NK-92 (cell line): Measurements from ENCODE around the gene SPIB.

ENCODE experiments used
- DNase-seq: peaks from one replicate; lab custom pipeline; 2025; ENCODE audit not compliant: unreplicated experiment; lab: John Stamatoyannopoulos, UW

SPIB gene

DNA sequence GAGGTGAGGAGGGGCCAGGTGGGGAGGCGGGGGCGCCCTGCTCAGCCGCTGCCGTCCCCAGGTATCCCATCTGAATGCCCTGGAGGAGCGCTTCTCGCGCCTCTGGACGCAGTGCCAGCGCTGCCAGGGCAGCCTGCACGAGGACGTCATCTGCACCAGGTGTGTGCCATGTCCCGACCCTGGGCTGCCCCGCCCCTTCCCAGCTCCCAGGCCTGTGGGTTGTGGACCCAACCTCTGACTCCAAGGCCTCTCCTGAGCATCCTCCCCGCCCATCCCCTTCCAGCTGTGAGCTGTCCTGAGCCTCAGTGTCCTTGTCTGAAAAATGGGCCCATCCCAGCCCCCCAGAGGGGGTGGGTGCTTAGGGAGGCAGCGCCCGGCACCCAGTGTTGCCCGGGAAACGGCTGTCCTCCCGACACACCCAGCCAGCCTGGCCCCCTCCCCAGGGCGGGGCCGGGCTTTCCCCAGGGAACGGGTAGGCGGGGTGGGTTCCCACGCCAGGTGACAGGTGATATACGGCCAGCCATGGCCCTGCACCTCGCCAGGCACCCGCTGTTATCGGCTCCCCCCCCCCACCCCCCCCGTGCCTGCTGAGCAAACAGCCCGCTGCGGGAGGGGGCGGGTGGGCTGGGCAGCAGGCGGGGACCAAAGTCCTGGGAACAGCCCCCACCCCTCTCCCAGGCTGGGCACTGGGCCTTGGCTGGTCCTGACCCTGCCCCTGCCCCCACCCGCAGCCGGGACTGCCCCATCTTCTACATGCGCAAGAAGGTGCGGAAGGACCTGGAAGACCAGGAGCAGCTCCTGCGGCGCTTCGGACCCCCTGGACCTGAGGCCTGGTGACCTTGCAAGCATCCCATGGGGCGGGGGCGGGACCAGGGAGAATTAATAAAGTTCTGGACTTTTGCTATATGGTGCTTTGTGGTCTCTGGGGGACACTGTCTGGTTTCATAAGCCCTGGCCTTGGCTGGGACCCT, 1.3 kb upstream of the SPIB start:
- no peak for DNase-seq

DNA sequence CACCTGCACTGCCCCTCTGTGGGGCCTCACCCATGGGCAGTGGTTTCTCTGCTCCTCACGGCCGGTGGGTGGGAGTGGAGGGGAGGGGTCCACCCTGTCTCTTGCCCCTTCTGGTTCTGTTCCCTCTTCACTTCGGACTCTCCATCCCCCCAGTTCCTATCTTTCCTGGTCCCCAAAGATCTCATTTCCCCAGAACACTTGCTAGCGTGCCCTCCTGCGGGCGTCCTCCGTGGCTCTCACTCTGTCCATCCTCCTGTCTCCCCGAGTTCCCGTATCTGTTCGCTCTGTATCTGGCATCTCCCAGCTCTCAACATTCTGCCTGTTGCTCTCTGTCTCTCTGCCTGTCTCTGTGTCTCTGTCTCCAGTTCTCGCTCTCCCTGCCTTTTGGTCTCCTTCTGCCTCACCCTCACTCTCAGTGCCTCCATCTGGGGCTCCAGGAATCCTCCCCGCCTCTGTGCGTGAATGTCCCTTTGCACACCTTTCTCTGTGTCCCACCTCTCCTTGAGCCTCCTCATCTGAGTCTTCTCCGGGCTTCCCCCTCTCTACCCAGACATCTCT, 363 bp downstream of the SPIB start:
- DNase-seq: no peak

DNA sequence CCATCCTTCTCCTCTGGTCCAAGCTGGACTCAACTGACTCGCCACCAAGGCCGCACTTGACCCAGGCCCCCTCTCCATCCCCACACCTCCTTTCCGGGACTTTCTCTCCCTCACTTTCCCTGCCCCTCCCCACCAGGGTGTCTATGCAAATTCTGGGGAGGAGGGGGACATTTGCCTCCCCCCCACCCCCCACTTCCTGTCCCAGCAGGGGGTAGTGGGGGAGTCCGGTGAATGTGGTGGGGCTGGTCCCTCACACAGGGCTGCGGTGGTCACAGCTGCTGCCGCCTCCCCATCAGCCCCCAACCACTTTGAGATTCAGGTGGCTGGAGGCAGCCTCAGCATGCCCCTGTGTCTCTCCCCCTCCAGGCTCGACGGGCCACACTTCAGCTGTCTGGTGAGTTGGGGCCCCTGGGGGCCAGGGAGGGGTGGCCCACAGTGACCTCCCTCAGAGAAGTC, 870 bp downstream of the SPIB start:
- no peak for DNase-seq

DNA sequence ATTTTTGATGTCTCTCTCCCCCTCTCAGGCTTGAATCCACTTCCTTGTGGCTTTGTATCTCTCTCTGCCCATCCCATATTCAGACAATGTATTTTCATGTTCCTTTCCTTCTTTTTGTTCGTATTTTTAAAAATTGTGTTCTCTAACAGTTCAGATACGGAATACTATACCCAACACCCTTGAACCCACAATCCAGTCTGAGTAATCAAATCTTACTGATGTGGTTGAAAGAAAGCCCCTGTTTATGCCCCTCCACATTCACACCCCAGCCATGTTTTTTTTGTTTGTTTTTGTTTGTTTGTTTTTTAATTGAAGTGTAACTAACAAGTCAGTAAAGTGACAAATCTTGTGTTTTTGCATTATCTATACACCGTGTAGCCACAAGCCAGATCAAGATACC, 1.4 kb downstream of the SPIB start:
- DNase-seq: no peak

DNA sequence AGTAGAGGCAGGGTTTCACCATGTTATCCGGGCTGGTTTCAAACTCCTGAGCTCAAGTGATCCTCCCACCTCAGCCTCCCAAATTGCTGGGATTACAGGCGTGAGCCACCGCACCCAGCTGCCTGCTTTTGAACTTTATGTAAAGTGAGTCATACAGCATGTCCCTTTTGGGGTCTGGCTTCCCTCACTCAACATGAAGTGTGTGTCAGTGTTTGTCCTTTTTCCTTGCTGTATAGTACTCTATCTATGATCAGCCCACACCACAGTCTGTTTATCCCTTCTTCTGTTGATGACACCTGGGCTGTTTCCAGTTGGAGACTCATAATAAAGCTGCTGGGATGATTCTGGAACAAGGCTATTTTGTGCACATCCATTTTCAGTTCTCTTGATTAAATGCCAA, 2.1 kb downstream of the SPIB start:
- no peak for DNase-seq

DNA sequence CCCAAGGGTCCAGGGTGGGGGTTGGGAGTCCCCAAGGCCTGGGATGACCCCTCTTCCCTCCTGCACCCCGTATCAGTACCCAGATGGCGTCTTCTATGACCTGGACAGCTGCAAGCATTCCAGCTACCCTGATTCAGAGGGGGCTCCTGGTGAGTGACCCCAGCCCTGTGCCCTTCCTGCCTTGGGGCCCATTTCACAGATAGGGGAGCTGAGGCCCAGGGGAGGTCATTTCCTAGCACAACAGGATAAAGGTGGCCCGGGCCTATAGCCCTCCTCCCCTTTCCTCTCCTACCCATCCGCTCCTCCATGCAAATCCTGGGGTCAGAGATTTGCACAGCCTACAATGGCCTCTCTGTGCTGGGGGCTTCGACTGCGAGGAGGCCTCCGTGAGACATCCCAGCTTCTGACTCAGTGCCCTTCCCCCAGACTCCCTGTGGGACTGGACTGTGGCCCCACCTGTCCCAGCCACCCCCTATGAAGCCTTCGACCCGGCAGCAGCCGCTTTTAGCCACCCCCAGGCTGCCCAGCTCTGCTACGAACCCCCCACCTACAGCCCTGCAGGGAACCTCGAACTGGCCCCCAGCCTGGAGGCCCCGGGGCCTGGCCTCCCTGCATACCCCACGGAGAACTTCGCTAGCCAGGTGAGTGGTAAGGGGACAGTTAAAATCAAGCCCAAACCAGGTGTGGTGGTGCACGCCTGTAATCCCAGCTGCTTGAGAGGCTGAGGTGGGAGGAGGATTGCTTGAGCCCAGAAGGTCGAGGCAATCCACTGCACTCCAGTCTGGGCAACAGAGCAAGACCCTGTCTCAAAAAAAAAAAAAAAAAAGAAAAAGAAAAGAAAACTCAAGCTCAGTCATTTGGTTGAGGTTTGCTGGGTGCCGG, 3.9 kb downstream of the SPIB start:
- DNase-seq: no peak

DNA sequence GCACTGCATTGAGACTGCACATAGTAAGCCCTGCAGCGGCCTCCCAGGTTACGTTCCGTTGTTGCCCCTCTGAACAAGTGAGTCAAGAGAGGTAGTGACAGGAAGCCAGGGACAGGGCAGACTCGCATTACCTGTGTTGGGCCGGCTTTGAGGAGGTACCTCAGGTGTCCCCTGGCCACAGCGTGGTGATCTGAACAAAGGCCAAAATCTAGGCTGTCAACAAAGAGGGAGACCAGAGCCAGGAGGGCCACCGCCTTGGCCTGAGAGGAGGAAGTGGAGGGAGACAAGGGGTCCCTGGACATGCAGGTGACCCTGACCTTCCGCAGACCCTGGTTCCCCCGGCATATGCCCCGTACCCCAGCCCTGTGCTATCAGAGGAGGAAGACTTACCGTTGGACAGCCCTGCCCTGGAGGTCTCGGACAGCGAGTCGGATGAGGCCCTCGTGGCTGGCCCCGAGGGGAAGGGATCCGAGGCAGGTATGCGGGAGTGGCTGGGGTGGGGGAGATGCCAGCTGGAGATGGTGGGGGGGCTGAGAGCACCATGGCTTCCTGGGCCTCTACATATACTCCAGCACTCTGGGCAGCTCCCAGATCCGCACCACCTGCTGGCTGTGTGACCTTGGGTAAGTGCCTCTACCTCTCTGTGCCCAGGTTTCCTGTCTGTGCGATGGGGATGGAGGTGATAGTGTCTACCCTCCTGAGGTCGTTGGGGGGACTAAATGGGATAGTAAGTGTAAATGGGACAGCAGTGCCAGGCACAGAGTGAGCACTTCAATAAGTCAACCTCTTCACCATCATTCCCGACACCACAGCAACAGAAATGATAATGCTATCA, 4.8 kb downstream of the SPIB start:
- no peak for DNase-seq

DNA sequence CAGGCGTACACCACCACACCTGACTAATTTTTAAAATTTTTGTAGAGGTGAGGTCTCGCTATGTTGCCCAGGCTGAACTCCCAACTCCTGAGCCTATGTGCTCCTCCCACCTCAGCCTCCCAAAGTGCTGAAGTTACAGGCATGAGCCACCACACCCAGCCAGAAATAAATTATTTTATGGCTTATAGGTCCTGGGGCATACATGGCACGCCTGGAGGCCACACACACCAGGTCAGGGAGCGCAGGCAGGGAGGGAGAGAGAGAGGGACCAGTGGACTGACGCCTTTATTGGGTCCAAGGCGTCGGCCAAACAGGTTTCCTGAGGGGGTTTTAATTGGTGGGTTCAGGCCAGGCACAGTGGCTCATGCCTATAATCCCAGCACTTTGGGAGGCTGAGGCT, 6.8 kb downstream of the SPIB start:
- DNase-seq: no peak

DNA sequence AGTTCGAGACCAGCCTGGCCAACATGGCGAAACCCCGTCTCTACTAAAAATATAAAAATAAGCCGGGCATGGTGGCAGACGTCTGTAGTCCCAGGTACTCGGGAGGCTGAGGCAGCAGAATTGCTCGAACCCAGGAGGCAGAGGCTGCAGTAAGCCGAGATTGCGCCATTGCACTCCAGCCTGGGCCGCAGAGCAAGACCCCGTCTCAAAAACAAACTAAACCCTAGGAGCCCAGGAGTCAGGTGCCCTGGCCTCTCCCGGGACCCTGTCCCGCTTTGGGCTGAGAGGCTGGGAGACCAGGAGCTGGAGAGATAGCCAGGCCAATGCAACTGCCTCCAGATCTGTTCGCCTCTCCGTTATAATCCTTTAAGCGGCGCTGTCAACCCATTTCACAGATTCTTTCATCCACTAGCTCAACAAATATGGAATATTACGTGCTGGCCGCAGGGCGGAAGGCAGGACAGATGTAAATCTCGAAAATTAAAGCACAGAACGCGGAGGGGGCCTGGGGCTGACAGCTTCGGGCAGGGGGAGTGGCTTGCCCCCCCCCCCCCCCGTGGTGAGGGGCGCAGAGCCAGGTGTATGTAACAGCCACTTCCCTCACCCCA, 8.7 kb downstream of the SPIB start:
- DNase-seq: no peak

DNA sequence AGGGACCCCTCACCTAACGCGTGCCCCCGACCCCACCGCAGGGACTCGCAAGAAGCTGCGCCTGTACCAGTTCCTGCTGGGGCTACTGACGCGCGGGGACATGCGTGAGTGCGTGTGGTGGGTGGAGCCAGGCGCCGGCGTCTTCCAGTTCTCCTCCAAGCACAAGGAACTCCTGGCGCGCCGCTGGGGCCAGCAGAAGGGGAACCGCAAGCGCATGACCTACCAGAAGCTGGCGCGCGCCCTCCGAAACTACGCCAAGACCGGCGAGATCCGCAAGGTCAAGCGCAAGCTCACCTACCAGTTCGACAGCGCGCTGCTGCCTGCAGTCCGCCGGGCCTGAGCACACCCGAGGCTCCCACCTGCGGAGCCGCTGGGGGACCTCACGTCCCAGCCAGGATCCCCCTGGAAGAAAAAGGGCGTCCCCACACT, 9.3 kb downstream of the SPIB start:
- DNase-seq: no peak

DNA sequence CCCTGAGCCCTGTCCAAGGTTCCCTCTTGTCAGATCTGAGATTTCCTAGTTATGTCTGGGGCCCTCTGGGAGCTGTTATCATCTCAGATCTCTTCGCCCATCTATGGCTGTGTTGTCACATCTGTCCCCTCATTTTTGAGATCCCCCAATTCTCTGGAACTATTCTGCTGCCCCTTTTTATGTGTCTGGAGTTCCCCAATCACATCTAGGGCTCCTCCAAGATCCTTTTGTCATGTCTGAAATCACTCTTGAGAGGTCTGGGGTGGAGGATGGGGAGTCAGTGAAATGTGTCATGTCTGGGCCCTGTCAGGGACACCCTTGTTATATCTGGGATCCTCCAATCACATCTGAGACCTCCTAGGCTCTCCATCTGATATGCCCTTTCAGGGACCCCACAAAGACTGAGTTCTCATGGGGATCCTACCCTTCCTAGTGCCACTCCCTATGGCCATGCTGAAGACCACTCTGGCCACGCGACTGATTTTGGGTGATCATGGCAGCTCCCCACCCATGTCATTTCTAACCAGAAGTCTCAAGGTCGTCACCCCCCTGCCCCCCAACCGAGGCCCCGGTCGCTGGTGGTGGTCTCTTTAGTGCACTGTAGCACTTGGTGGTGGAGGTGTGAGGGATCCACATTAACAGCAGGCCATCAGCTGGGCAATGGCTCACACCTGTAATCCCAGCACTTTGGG, 10.2 kb downstream of the SPIB start:
- no peak for DNase-seq

DNA sequence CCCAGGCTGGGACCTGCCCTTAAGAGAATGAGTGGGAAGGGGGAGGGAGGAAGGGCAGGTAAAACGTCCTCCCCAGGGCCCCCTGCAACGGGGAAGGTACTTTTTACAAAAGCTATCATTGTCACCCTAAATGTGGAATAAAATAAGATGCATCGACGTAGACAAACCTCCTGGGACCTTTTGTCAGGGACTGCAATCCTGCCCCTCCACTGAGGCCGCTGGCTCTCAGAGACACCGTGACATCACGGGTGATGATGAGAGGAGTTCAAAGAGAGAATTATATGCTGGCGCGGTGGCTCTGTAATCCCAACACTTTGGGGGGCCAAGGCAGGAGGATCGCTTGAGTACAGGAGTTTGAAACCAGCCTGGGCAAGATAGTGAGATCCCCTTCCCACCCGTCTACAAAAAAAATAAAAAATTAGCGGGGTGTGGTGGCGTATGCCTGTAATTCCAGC, 12.2 kb downstream of the SPIB start:
- DNase-seq: no peak

DNA sequence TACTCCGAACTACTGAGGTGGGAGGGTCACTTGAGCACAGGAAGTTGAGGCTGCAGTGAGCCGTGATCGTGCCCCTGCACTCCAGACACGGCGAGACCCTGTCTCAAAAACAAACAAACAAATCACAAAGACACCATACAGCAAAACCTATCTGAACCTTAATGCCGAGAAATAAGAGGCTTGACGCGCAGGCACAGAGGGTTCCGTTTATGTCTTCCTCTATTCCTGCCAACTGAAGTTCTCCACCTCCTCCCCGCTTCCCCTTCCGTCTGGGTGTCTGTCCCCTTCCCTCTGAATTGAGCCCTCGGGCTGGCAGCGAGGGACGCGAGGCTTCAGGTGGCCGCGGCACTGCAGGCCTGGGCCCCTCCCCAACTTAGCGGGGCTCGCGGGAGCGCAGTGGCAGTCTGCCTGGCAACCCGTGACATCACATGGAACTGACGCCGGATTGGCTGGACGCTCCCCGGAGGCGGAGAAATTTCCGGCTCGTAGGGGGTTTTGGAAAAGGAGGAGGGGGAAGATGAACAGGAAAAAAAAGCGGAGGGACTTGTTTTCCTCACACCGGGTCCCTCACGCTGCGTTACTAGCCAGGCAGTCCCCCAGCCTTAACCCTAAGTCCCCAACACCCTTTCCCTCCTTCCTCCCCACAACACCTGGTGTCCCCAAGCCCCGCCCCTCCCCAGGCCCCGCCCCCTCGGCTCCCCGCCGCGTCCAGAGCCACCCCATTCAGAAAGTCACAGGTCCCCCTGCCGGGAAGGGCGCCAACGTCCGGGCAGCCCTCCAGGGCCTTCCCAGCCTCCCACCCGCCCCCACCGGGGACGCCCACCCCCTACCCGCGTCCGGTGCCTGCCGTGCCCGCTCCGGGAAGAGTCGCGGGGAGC, 12.8 kb downstream of the SPIB start:
- no peak for DNase-seq

DNA sequence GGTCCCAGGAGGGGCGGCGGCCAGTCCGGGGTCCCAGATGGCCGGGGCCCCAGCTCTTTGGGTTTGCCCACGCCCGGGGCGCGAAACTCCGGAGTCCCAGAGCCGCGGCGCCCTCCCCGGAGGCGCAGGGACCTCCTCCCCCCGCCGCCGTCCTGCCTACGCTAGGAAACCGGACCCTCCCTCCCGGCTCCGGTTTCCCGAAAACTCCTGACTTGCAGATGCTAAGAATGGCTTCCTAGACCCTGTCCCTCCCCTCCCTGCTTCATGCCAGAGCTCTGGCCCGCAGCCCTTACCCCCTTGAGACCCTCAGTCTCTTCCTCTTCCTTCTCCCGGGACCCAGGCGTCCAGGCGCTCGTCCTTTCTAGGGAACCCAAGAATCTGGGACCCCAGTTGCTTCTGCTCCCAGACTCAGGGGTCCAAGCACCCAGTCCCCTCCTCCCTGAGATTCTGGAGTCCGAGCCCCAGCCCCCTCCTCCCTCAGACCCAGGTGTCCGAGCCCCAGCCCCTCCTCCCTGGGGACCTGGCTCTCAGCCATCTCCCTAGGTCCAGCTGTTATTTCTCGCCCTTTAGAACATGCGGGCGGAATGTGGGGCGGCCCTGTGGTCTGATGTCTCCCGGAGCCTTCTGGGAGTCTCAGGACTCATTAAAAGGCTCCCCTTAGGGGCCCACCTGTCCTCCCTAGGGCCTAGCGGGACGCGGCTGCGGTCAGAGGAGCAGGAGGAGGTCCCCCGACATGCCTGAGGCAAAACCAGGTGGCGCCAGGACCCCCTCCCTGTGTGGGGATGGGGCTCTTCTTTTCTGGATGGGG, 13.7 kb downstream of the SPIB start, which contains the start of gene MYBPC2:
Gene MYBPC2, plus strand, starts transcription at position 672 of the 808 bp plus-strand sequence. Its CDS starts 62 bp downstream, at position 734.
- no peak for DNase-seq

DNA sequence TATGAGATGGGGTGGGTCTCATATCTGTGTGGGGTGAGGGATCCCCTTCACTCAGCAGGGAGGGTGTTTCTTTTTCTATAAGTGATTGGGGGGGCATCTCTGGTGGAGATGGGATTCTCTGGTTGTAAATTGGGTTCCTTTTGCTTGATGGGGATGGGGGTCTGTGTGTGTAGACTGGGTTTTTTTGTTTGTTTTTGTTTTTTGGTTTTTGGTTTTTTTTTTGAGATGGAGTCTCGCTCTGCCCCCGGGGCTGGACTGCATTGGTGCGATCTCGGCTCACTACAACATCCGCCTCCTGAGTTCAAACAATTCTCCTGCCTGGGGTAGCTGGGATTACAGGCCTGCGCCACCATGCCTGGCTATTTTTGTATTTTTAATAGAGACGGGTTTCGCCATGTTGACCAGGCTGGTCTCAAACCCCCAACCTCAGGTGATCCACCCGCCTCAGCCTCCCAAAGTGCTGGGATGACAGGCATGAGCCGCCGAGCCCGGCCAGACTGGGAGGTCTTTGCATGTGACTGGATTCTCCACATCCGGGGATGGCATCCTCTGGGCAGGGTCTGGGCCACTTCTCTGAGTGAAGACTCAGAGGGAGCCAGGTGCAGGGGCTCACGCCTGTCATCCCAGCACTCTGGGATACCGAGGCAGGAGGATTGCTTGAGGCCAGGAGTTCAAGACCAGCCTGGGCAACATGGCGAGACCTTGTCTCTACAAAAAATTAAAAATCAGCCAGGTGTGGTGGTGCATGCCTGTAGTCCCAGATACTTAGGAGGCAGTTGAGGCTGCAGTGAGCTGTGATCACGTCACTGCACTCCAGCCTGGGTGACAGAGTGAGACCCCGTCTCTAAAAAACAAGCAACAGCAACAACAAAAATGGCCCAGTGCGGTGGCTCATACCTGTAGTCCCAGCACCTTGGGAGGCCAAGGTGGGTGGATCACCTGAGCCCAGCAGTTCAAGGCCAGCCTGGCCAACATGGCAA, 14.8 kb downstream of the SPIB start:
- DNase-seq: no peak

DNA sequence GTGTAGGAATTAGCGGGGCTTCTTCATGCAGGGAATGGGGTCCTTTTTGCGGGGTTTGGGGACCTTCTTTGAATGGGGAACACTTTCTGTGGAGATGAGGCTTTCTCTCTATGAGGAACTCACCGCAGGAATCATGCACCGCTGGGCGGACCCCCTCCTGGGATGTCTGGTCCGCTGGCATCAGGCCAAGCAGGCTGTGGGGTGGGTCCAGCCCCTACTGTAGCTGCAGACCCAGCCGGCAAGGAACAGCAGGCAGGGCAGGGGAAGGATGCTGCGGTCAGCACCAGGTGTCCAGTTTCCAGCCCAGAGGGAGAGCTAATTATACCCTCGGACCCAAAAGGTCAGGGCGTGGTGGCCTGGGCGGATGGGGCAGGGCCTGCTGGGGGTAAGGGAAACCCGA, 15.8 kb downstream of the SPIB start:
- no peak for DNase-seq
